Trophoblast cell (in vitro differentiated cells and primary cell): ENCODE data around the gene CLASRP.

Experiments
- DNase-seq, 2 donors: peaks; one replicate each; pipeline ENCODE4 v3.0.0-alpha.2; 2016
- H2AFZ ChIP-seq: 2 replicates; pipeline ENCODE4 v1.6.1; 2013; ENCODE audit warnings: low read length, moderate library complexity, mild to moderate bottlenecking; ENCODE audit not compliant: insufficient read depth, poor library complexity
- H2AK5ac ChIP-seq: 2 replicates; pipeline ENCODE4 v1.6.1; 2013; ENCODE audit warnings: mild to moderate bottlenecking, low read length
- H2BK120ac ChIP-seq: 2 replicates; pipeline ENCODE4 v1.6.1; 2013; ENCODE audit warnings: low read length, mild to moderate bottlenecking, moderate library complexity; ENCODE audit not compliant: insufficient read depth, poor library complexity
- H2BK12ac ChIP-seq: 2 replicates; pipeline ENCODE4 v1.6.1; 2013; ENCODE audit warnings: mild to moderate bottlenecking, low read length, moderate library complexity
- H2BK5ac ChIP-seq: 2 replicates; pipeline ENCODE4 v1.6.1; 2013; ENCODE audit warnings: low read length, low read depth, moderate library complexity, mild to moderate bottlenecking; ENCODE audit not compliant: poor library complexity
- H3K14ac ChIP-seq: 2 replicates; pipeline ENCODE4 v1.6.1; 2013; ENCODE audit warnings: mild to moderate bottlenecking, low read length
- H3K18ac ChIP-seq: 2 replicates; pipeline ENCODE4 v1.6.1; 2013; ENCODE audit warnings: mild to moderate bottlenecking, low read length
- H3K23ac ChIP-seq: 2 replicates; pipeline ENCODE4 v1.6.1; 2013; ENCODE audit warnings: low read length
- H3K27ac ChIP-seq: 2 replicates; pipeline ENCODE4 v1.5.1; 2013; ENCODE audit warnings: low read depth, mild to moderate bottlenecking, inconsistent platforms, low read length, moderate library complexity
- H3K27me3 ChIP-seq: 2 replicates; pipeline ENCODE4 v1.6.1; 2013; ENCODE audit warnings: inconsistent platforms, mild to moderate bottlenecking, low read length, moderate library complexity; ENCODE audit not compliant: insufficient read depth
- H3K36me3 ChIP-seq, 2 experiments: 1 replicate in 1 of 2; 2 replicates in 1 of 2; pipeline ENCODE4 v1.6.1; 2013; ENCODE audit warnings: low read length in 2 of 2, mild to moderate bottlenecking in 2 of 2, moderate library complexity in 1 of 2; ENCODE audit not compliant: insufficient read depth in 2 of 2, control insufficient read depth in 1 of 2
- H3K4ac ChIP-seq: 2 replicates; pipeline ENCODE4 v1.6.1; 2013; ENCODE audit warnings: low read depth, mild to moderate bottlenecking, low read length, moderate library complexity
- H3K4me1 ChIP-seq, 2 experiments: 1 replicate in 1 of 2; 2 replicates in 1 of 2; pipeline ENCODE4 v1.6.1; 2013; ENCODE audit warnings: low read length in 2 of 2, mild to moderate bottlenecking in 2 of 2, moderate library complexity in 1 of 2; ENCODE audit not compliant: insufficient read depth in 2 of 2, control insufficient read depth in 1 of 2
- H3K4me2 ChIP-seq: 2 replicates; pipeline ENCODE4 v1.6.1; 2013; ENCODE audit warnings: inconsistent platforms, mild to moderate bottlenecking, low read length, moderate library complexity
- H3K4me3 ChIP-seq: 2 replicates; pipeline ENCODE4 v1.5.1; 2013; ENCODE audit warnings: mild to moderate bottlenecking, low read depth, low read length, inconsistent platforms
- H3K79me1 ChIP-seq: one replicate; pipeline ENCODE4 v1.6.1; 2013; ENCODE audit warnings: low read length
- H3K79me2 ChIP-seq: 2 replicates; pipeline ENCODE4 v1.6.1; 2013; ENCODE audit warnings: low read length, mild to moderate bottlenecking; ENCODE audit not compliant: control insufficient read depth, insufficient read depth, poor library complexity
- H3K9ac ChIP-seq: 2 replicates; pipeline ENCODE4 v1.6.1; 2013; ENCODE audit warnings: mild to moderate bottlenecking, low read length
- H3K9me3 ChIP-seq: 2 replicates; pipeline ENCODE4 v1.6.1; 2013; ENCODE audit warnings: low read depth, mild to moderate bottlenecking, control low read depth, inconsistent platforms, low read length; ENCODE audit not compliant: insufficient read depth
- H4K12ac ChIP-seq: 2 replicates; pipeline ENCODE4 v1.6.1; 2013; ENCODE audit warnings: low read depth, mild to moderate bottlenecking, low read length, moderate library complexity
- H4K8ac ChIP-seq: 2 replicates; pipeline ENCODE4 v1.6.1; 2013; ENCODE audit warnings: low read depth, mild to moderate bottlenecking, low read length, moderate library complexity
- H4K91ac ChIP-seq: one replicate; pipeline ENCODE4 v1.6.1; 2013; ENCODE audit warnings: low read depth, mild to moderate bottlenecking, low read length, moderate library complexity
- WGBS: extraction: QIAGEN DNeasy Blood & Tissue Kit; methylation state at CpG from one replicate; pipeline ENCODE4 v1.1.7; 2013; ENCODE audit warnings: missing lambda C conversion rate; ENCODE audit not compliant: insufficient read length, insufficient coverage; ENCODE audit errors: extremely low coverage; 5-methylcytosine and 5-hydroxymethylcytosine counted together

CLASRP gene

DNA sequence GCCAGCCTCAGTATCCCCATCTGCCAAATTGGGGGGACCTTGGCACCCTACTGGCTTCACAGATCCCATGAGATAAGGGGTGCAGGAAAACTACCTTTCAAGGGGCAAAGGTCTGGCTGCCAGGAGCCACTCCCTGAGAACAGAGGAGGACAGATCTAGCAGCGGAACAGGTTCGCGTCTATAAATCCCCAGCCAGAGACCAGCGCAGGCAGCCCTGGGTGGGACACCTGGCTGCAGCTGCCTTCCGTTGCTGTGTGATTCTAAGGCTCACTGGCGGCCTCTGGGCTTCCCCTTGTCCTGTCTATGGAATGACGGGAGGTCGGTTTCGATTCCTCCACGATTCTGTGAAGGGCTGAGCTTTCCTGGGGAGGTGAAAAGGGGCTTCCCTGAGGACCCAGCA, 30.3 kb upstream of the CLASRP start:
- Histone ChIP-seq H2AK5ac (no peak overlapping the region), H4K91ac (no peak overlapping the region), H2BK120ac (no peak overlapping the region), H3K27ac (no peak overlapping the region), H4K12ac (no peak overlapping the region), H2BK5ac (no peak overlapping the region), H3K27me3 (no peaks in the 10 kb centered on the region), H2BK12ac (no peak overlapping the region), H2AFZ (no peak overlapping the region), H3K4ac (no peak overlapping the region), H3K4me1 (no peaks in the 10 kb centered on the region), H3K79me2 (no peaks in the 10 kb centered on the region), H4K8ac (no peak overlapping the region), H3K79me1 (no peaks in the 10 kb centered on the region), H3K18ac (no peak overlapping the region), H3K4me3 (no peak overlapping the region), H3K9ac (peak overlapping the region; percentile 5), H3K36me3 (peaks cover 6 to 11% of the 10 kb centered on the region in 2 experiments), H3K9me3 (no peaks in the 10 kb centered on the region), H3K4me2 (no peak overlapping the region), H3K23ac (no peak overlapping the region), H3K14ac (no peak overlapping the region)
- WGBS: no CpG with 5 or more reads among the region's 10 CpGs
- peak; percentile 33 to 65 for DNase-seq

DNA sequence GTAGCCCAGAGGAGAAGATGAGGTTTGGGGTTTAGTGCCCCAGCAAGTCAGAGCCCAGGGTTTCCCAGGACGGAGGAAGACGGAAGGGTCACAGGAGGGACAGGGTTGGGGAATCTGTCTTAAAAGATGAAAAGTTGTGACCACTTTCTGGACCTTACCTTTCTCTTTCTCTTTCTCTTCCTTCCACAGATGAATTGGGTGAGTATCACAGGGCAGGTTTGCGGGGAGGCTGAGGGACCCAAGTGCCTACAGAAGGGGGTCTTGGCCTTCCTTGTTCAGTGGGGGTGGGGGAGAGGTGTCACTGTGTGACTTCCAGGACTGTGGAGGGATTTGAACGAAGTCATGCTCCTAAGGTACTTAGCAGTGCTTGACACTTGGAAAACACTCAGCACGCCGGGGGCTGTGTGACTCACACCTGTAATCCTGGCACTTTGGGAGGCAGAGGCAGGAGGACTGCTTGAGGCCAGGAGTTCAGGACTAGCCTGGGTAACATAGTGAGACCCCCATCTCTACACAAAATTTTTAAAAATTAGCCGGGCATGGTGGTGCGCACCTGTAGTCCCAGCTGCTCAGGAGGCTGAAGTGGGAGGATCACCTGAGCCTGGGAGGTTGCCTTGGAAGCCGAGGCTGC, 29.1 kb upstream of the CLASRP start:
- WGBS: no CpG with 5 or more reads among the region's 9 CpGs
- H3K27ac ChIP-seq: no peak overlapping the region
- no peaks in the 10 kb centered on the region for H3K27me3 ChIP-seq

DNA sequence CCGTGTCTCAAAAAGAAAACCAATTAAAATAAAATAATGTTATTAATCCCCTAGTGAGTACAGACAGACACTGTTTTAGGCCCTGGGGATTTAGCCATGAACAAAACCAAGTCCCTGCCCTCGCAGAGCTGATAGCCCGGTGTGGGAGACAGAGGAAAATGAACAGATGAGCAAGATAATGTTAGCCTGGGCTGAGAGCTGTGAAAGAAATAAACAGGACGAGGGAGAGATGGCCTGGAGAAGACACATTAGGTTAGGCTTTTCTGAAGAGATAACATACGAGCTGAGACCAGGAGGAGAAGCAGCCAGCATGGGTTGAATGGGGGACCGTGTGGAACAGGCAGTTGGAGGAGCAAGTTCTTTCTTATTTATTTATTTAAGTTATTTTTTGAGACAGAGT, 28.5 kb upstream of the CLASRP start:
- Histone ChIP-seq H2BK12ac (no peak overlapping the region), H3K4me3 (no peak overlapping the region), H3K79me2 (no peaks in the 10 kb centered on the region), H3K9ac (no peak overlapping the region), H3K36me3 (peaks cover 6 to 13% of the 10 kb centered on the region in 2 experiments), H3K23ac (no peak overlapping the region), H3K18ac (no peak overlapping the region), H4K12ac (no peak overlapping the region), H2BK120ac (no peak overlapping the region), H3K27me3 (no peaks in the 10 kb centered on the region), H3K79me1 (no peaks in the 10 kb centered on the region), H4K8ac (no peak overlapping the region), H3K4ac (no peak overlapping the region), H3K4me1 (no peaks in the 10 kb centered on the region), H4K91ac (no peak overlapping the region), H3K27ac (no peak overlapping the region), H3K4me2 (no peak overlapping the region), H2BK5ac (no peak overlapping the region), H2AFZ (no peak overlapping the region), H3K9me3 (no peaks in the 10 kb centered on the region), H2AK5ac (no peak overlapping the region), H3K14ac (no peak overlapping the region)
- no CpG with 5 or more reads among the region's 6 CpGs for WGBS
- no peak for DNase-seq

More for the DNA sequence above, 29.1 kb upstream of the CLASRP start:
- DNase-seq: peak; percentile 81 to 88
- no peak overlapping the region for H2BK5ac ChIP-seq
- H3K79me2 ChIP-seq: no peaks in the 10 kb centered on the region
- H3K4me3 ChIP-seq: no peak overlapping the region
- H2BK12ac ChIP-seq: no peak overlapping the region
- no peak overlapping the region for H4K91ac ChIP-seq
- H2AFZ ChIP-seq: no peak overlapping the region
- no peak overlapping the region for H3K18ac ChIP-seq
- H4K8ac ChIP-seq: no peak overlapping the region
- no peak overlapping the region for H3K4ac ChIP-seq
- H4K12ac ChIP-seq: no peak overlapping the region
- no peaks in the 10 kb centered on the region for H3K79me1 ChIP-seq
- H3K9me3 ChIP-seq: no peaks in the 10 kb centered on the region
- peaks cover 6 to 13% of the 10 kb centered on the region in 2 experiments for H3K36me3 ChIP-seq
- H3K4me1 ChIP-seq: no peaks in the 10 kb centered on the region
- H2AK5ac ChIP-seq: no peak overlapping the region
- H3K4me2 ChIP-seq: no peak overlapping the region
- H3K23ac ChIP-seq: no peak overlapping the region
- H2BK120ac ChIP-seq: no peak overlapping the region
- H3K14ac ChIP-seq: no peak overlapping the region
- no peak overlapping the region for H3K9ac ChIP-seq

DNA sequence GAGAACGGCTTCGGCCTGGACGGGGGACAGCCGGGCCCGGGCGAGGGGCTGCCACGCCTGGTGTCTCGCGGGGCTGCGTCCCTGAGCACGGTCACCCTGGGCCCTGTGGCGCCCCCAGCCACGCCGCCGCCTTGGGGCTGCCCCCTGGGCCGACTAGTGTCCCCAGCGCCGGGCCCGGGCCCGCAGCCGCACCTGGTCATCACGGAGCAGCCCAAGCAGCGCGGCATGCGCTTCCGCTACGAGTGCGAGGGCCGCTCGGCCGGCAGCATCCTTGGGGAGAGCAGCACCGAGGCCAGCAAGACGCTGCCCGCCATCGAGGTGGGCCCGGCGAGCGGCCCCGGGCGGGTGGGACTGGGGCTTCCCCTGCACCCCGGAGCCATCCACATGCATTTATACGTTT, 26.9 kb upstream of the CLASRP start:
- no peaks in the 10 kb centered on the region for H3K27me3 ChIP-seq
- peaks cover 4 to 13% of the 10 kb centered on the region in 2 experiments for H3K36me3 ChIP-seq
- WGBS: no CpG with 5 or more reads among the region's 42 CpGs
- H3K14ac ChIP-seq: no peak overlapping the region
- no peaks in the 10 kb centered on the region for H3K4me1 ChIP-seq
- no peak overlapping the region for H2AFZ ChIP-seq
- no peak overlapping the region for H2AK5ac ChIP-seq
- no peaks in the 10 kb centered on the region for H3K79me1 ChIP-seq
- H3K4me3 ChIP-seq: no peak overlapping the region
- H2BK12ac ChIP-seq: no peak overlapping the region
- DNase-seq: no peak
- no peak overlapping the region for H3K9ac ChIP-seq
- H2BK120ac ChIP-seq: no peak overlapping the region
- no peak overlapping the region for H3K27ac ChIP-seq
- H3K79me2 ChIP-seq: no peaks in the 10 kb centered on the region
- H3K4ac ChIP-seq: no peak overlapping the region
- no peak overlapping the region for H4K12ac ChIP-seq
- no peak overlapping the region for H2BK5ac ChIP-seq
- H3K18ac ChIP-seq: no peak overlapping the region
- no peak overlapping the region for H4K91ac ChIP-seq
- H4K8ac ChIP-seq: no peak overlapping the region
- H3K9me3 ChIP-seq: no peaks in the 10 kb centered on the region
- no peak overlapping the region for H3K23ac ChIP-seq
- no peak overlapping the region for H3K4me2 ChIP-seq
